ENCODE measurements around the gene ZNF3. TPM values are rescaled to one million over a fixed set of nuclear protein-coding genes. Genes with fewer than 3 reads are reported as not detected.

Gene ZNF3
- total RNA-seq, 2 donors from 2014 or later = 17.0 to 18.0 TPM

GRCh38 chr7:100115026-100115425 is 33.5 kb upstream of the ZNF3 start:
- DNase-seq (ENCODE audit: low spot score) = no peak
- intact Hi-C loops (cut with DNase I) = no loop called here

GRCh38 chr7:100111914-100112313 is 30.4 kb upstream of the ZNF3 start:
- no peak for DNase-seq (ENCODE audit: low spot score)
- intact Hi-C loops (cut with DNase I) = no loop called here

- DNase-seq (ENCODE audit: low spot score) = no peak
- intact Hi-C loops (cut with DNase I) = no loop called here
Measured at GRCh38 chr7:100111156-100111555, 29.6 kb upstream of the ZNF3 start.

GRCh38 chr7:100109521-100110163 is 28.1 kb upstream of the ZNF3 start:
- intact Hi-C loops (cut with DNase I) = no loop called here
- no peak for DNase-seq (ENCODE audit: low spot score)

GRCh38 chr7:100107890-100108289 is 26.4 kb upstream of the ZNF3 start:
- intact Hi-C loops (cut with DNase I) = no loop called here
- no peak for DNase-seq (ENCODE audit: low spot score)

GRCh38 chr7:100107125-100107737 is 25.7 kb upstream of the ZNF3 start:
- intact Hi-C loops (cut with DNase I) = no loop called here

GRCh38 chr7:100106633-100107032 is 25.1 kb upstream of the ZNF3 start:
- intact Hi-C loops (cut with DNase I) = no loop called here
- DNase-seq (ENCODE audit: low spot score) = no peak

More at GRCh38 chr7:100107125-100107737, 25.7 kb upstream of the ZNF3 start:
- DNase-seq (ENCODE audit: low spot score) = no peak

GRCh38 chr7:100105534-100105933 is 24.0 kb upstream of the ZNF3 start:
- intact Hi-C loops (cut with DNase I) = no loop called here

GRCh38 chr7:100102950-100103840 is 21.7 kb upstream of the ZNF3 start:
- no peak for DNase-seq (ENCODE audit: low spot score)
- intact Hi-C loops (cut with DNase I) = no loop called here

More at GRCh38 chr7:100105534-100105933, 24.0 kb upstream of the ZNF3 start:
- DNase-seq (ENCODE audit: low spot score) = no peak

GRCh38 chr7:100101016-100101862 is 19.7 kb upstream of the ZNF3 start, which contains the start of the genes AP4M1 and MCM7:
Gene AP4M1, plus strand, starts transcription at chr7:100101643. Its CDS starts 72 bp downstream, at chr7:100101715.
Gene MCM7, minus strand, starts transcription at chr7:100101397. Its CDS starts 103 bp downstream, at chr7:100101294.
- DNase-seq (ENCODE audit: low spot score) = peak; percentile 100
- intact Hi-C loops (cut with DNase I) = no loop called here

GRCh38 chr7:100100420-100101015 is 19.0 kb upstream of the ZNF3 start:
- intact Hi-C loops (cut with DNase I) = no loop called here
- DNase-seq (ENCODE audit: low spot score) = peak; percentile 98

- intact Hi-C loops (cut with DNase I) = no loop called here
Measured at GRCh38 chr7:100099452-100099851, 17.9 kb upstream of the ZNF3 start.

GRCh38 chr7:100098913-100099312 is 17.4 kb upstream of the ZNF3 start:
- intact Hi-C loops (cut with DNase I) = no loop called here
- no peak for DNase-seq (ENCODE audit: low spot score)

More at GRCh38 chr7:100099452-100099851, 17.9 kb upstream of the ZNF3 start:
- no peak for DNase-seq (ENCODE audit: low spot score)

- intact Hi-C loops (cut with DNase I) = no loop called here
- DNase-seq (ENCODE audit: low spot score) = no peak
Measured at GRCh38 chr7:100095704-100096103, 14.2 kb upstream of the ZNF3 start.

- DNase-seq (ENCODE audit: low spot score) = no peak
- intact Hi-C loops (cut with DNase I) = no loop called here
Measured at GRCh38 chr7:100095289-100095688, 13.8 kb upstream of the ZNF3 start.

- DNase-seq (ENCODE audit: low spot score) = no peak
- intact Hi-C loops (cut with DNase I) = no loop called here
Measured at GRCh38 chr7:100093925-100094486, 12.5 kb upstream of the ZNF3 start.

GRCh38 chr7:100093498-100093897 is 12.0 kb upstream of the ZNF3 start:
- DNase-seq (ENCODE audit: low spot score) = no peak
- intact Hi-C loops (cut with DNase I) = no loop called here

GRCh38 chr7:100093054-100093453 is 11.5 kb upstream of the ZNF3 start:
- DNase-seq (ENCODE audit: low spot score) = no peak
- intact Hi-C loops (cut with DNase I) = no loop called here
